ENCODE results near the gene MKKS. TPM values are rescaled to one million over a fixed set of nuclear protein-coding genes. Genes with fewer than 3 reads are reported as not detected.

Gene MKKS
- total RNA-seq, 1 donor from 2014 or later = 36.3 TPM

DNA sequence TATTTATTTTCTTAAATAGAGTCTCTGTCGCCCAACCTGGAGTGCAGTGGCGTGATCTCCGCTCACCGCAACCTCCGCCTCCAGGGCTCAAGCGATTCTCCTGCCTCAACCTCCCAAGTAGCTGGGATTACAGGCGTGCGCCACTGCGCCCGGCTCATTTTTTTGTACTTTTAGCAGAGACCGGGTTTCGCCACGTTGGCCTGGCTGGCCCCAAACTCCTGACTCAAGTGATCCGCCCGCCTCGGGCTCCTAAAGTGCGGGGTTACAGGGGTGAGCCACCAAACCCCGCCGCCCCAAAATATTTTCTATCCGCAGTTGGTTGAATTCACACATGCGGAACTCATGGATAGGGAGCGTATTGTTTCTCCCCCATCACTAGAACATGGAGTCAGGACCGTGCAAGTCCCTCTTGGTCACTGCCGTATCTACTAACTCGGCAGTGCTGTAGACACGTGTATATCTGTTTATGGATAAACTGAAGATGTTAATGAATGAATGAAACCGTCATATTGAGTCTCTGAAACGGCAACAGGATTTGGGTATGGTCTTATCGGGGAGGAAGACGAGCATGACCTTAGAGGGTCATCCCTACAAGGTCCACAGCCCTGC, 904 bp downstream of the MKKS start:
- TF ChIP-seq EZH2 (IDR thresholded peaks at IDR 0.05) (no peak), EZH2phosphoT487 (IDR thresholded peaks at IDR 0.05) (no peak)
- TF ChIP-seq, protein P1, sequence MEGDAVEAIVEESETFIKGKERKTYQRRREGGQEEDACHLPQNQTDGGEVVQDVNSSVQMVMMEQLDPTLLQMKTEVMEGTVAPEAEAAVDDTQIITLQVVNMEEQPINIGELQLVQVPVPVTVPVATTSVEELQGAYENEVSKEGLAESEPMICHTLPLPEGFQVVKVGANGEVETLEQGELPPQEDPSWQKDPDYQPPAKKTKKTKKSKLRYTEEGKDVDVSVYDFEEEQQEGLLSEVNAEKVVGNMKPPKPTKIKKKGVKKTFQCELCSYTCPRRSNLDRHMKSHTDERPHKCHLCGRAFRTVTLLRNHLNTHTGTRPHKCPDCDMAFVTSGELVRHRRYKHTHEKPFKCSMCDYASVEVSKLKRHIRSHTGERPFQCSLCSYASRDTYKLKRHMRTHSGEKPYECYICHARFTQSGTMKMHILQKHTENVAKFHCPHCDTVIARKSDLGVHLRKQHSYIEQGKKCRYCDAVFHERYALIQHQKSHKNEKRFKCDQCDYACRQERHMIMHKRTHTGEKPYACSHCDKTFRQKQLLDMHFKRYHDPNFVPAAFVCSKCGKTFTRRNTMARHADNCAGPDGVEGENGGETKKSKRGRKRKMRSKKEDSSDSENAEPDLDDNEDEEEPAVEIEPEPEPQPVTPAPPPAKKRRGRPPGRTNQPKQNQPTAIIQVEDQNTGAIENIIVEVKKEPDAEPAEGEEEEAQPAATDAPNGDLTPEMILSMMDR (IDR thresholded peaks at IDR 0.05) = no peak
- peaks cover 21% of the 10 kb centered on the region for H3K36me3 Mint-ChIP-seq
- Histone ChIP-seq H3K27me3 (no peaks in the 10 kb centered on the region), H4K20me1 (ENCODE audit: low read depth) (peaks cover 19% of the 10 kb centered on the region), H3F3A (ENCODE audit: low read depth) (peaks cover 16% of the 10 kb centered on the region), H2AFZ (replicated peaks) (peak overlapping the region; percentile 99), H3K36me3 (no peaks in the 10 kb centered on the region), H3K4me2 (peak overlapping the region; percentile 80), H3K27ac (no peak overlapping the region), H3K4me1 (peaks cover 32% of the 10 kb centered on the region), H3K4me3 (peak overlapping the region; percentile 69), H3K9me3 (ENCODE audit: low read depth) (no peaks in the 10 kb centered on the region), H3K9ac (peak overlapping the region; percentile 49), H3K79me2 (ENCODE audit: low read depth) (peaks cover 82% of the 10 kb centered on the region)
- H3K9me3 Mint-ChIP-seq = peaks cover 2% of the 10 kb centered on the region
- DNase-seq (ENCODE audit: low spot score) = peak; percentile 14
- H3K27me3 Mint-ChIP-seq (ENCODE audit: insufficient read depth, low read depth) = peaks cover 2% of the 10 kb centered on the region
- peak overlapping the region; percentile 94 for H3K4me3 Mint-ChIP-seq
- H3K4me1 Mint-ChIP-seq = peaks cover 32% of the 10 kb centered on the region
- no peak overlapping the region for H3K27ac Mint-ChIP-seq

DNA sequence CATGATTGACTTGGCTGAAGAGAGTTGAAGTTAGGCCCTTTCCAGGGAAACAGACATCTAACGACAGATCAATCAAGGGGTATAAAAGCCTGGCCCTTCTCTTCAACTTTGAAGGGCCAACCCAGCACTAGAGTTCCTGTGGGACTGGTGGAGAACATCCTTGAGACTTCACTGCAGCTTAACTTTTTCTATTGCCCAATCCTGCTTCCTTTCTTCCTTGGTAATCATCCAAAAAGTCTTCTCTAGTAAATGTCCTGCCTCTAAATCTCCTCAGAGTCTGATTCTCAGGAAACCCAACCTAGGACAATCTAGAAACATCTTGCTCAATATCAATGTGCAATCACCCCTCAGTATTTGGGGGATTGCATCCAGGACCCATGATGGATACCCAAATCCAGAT, 1.9 kb downstream of the MKKS start:
- H3K79me2 ChIP-seq (ENCODE audit: low read depth) = peaks cover 85% of the 10 kb centered on the region
- DNase-seq (ENCODE audit: low spot score) = no peak
- Mint-ChIP-seq H3K27ac (no peak overlapping the region), H3K4me3 (peak overlapping the region; percentile 68), H3K4me1 (peaks cover 30% of the 10 kb centered on the region), H3K27me3 (ENCODE audit: insufficient read depth, low read depth) (peaks cover 2% of the 10 kb centered on the region), H3K9me3 (peaks cover 2% of the 10 kb centered on the region), H3K36me3 (peaks cover 23% of the 10 kb centered on the region)
- no peak overlapping the region for H3K4me3 ChIP-seq
- no peaks in the 10 kb centered on the region for H3K9me3 ChIP-seq (ENCODE audit: low read depth)
- H2AFZ ChIP-seq (replicated peaks) = no peak overlapping the region
- no peaks in the 10 kb centered on the region for H3K36me3 ChIP-seq
- H3K27me3 ChIP-seq = no peaks in the 10 kb centered on the region
- peak overlapping the region; percentile 80 for H3K4me2 ChIP-seq
- H3K9ac ChIP-seq = no peak overlapping the region
- H3K4me1 ChIP-seq = peaks cover 32% of the 10 kb centered on the region
- H3K27ac ChIP-seq = no peak overlapping the region
- H4K20me1 ChIP-seq (ENCODE audit: low read depth) = peaks cover 30% of the 10 kb centered on the region
- TF ChIP-seq EZH2phosphoT487 (IDR thresholded peaks at IDR 0.05) = no peak
- TF ChIP-seq, protein P1 (IDR thresholded peaks at IDR 0.05) = no peak
- TF ChIP-seq EZH2 (IDR thresholded peaks at IDR 0.05) = no peak
- peaks cover 19% of the 10 kb centered on the region for H3F3A ChIP-seq (ENCODE audit: low read depth)

DNA sequence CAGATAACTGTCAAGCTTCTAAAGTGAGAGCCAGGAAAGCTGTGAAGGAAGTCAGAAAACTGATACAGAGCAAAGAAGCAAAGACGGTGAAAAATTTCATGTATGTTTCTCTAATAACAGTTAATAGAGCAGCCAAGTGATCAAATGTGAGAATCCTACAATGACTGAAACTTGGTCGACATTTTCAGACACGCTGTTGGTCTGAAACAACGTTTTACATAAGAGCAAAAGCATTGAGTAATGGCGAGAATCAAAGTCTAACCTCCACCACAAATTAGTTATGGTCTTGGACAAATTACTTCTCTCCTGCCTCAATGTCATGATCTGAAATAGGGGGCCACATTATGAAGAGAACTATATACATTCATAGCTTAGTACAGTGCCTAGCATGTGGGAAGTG, 3.3 kb downstream of the MKKS start:
- Mint-ChIP-seq H3K4me1 (peaks cover 25% of the 10 kb centered on the region), H3K9me3 (peaks cover 2% of the 10 kb centered on the region), H3K36me3 (peaks cover 26% of the 10 kb centered on the region), H3K27me3 (ENCODE audit: insufficient read depth, low read depth) (peaks cover 2% of the 10 kb centered on the region), H3K27ac (no peak overlapping the region), H3K4me3 (no peak overlapping the region)
- Histone ChIP-seq H3K79me2 (ENCODE audit: low read depth) (peaks cover 87% of the 10 kb centered on the region), H2AFZ (replicated peaks) (no peak overlapping the region), H4K20me1 (ENCODE audit: low read depth) (peaks cover 37% of the 10 kb centered on the region), H3K4me2 (no peak overlapping the region), H3F3A (ENCODE audit: low read depth) (peaks cover 19% of the 10 kb centered on the region), H3K36me3 (no peaks in the 10 kb centered on the region), H3K27ac (no peak overlapping the region), H3K4me3 (no peak overlapping the region), H3K9me3 (ENCODE audit: low read depth) (no peaks in the 10 kb centered on the region), H3K27me3 (no peaks in the 10 kb centered on the region), H3K4me1 (peaks cover 28% of the 10 kb centered on the region), H3K9ac (no peak overlapping the region)
- TF ChIP-seq EZH2 (IDR thresholded peaks at IDR 0.05) = no peak
- TF ChIP-seq, protein P1 (IDR thresholded peaks at IDR 0.05) = no peak
- no peak for TF ChIP-seq EZH2phosphoT487 (IDR thresholded peaks at IDR 0.05)
- DNase-seq (ENCODE audit: low spot score) = no peak
